NCI-H2029 (cell line): ENCODE data around the gene ATP10A.

Experiments used
- DNase-seq: peaks from one replicate; lab custom pipeline; 2025; lab: John Stamatoyannopoulos, UW

The ATP10A gene

GRCh38 chr15:25863111-25863967 is at the start of gene ATP10A:
Gene ATP10A (minus strand): TSS chr15:25863327. CDS start chr15:25863096, 231 bp downstream.
- DNase-seq: no peak

- DNase-seq: no peak
Observed at GRCh38 chr15:25912035-25912434, 48.9 kb upstream of the ATP10A start.

- DNase-seq: no peak
Observed at GRCh38 chr15:25910832-25911231, 47.7 kb upstream of the ATP10A start.

- no peak for DNase-seq
Observed at GRCh38 chr15:25909806-25910205, 46.7 kb upstream of the ATP10A start.

- no peak for DNase-seq
Observed at GRCh38 chr15:25909325-25909724, 46.2 kb upstream of the ATP10A start.

GRCh38 chr15:25905140-25905539 is 42.0 kb upstream of the ATP10A start:
- DNase-seq: no peak

GRCh38 chr15:25903024-25903581 is 40.0 kb upstream of the ATP10A start:
- no peak for DNase-seq

GRCh38 chr15:25901811-25902605 is 38.9 kb upstream of the ATP10A start:
- no peak for DNase-seq

GRCh38 chr15:25900901-25901300 is 37.8 kb upstream of the ATP10A start:
- no peak for DNase-seq

- no peak for DNase-seq
Observed at GRCh38 chr15:25900431-25900830, 37.3 kb upstream of the ATP10A start.

GRCh38 chr15:25899870-25900269 is 36.7 kb upstream of the ATP10A start:
- DNase-seq: no peak

- no peak for DNase-seq
Observed at GRCh38 chr15:25897658-25898057, 34.5 kb upstream of the ATP10A start.

GRCh38 chr15:25894371-25894902 is 31.3 kb upstream of the ATP10A start:
- DNase-seq: no peak

GRCh38 chr15:25893596-25893995 is 30.5 kb upstream of the ATP10A start:
- no peak for DNase-seq

- no peak for DNase-seq
Observed at GRCh38 chr15:25892126-25892525, 29.0 kb upstream of the ATP10A start.

- no peak for DNase-seq
Observed at GRCh38 chr15:25891081-25891480, 28.0 kb upstream of the ATP10A start.

GRCh38 chr15:25890529-25890928 is 27.4 kb upstream of the ATP10A start:
- DNase-seq: no peak

GRCh38 chr15:25887870-25888269 is 24.7 kb upstream of the ATP10A start:
- no peak for DNase-seq

GRCh38 chr15:25886498-25887140 is 23.5 kb upstream of the ATP10A start:
- DNase-seq: no peak

GRCh38 chr15:25884370-25884769 is 21.2 kb upstream of the ATP10A start:
- no peak for DNase-seq

GRCh38 chr15:25883463-25884259 is 20.5 kb upstream of the ATP10A start:
- no peak for DNase-seq
